GM13976 (cell line): ENCODE results near the gene F13A1.

Experiments
- DNase-seq: peaks from one replicate; pipeline ENCODE4 v3.0.0; 2012; ENCODE audit warnings: low spot score
- CTCF ChIP-seq: IDR thresholded peaks from 2 replicates; pipeline ENCODE4 v1.5.1; 2012; ENCODE audit warnings: borderline replicate concordance, mild to moderate bottlenecking; ENCODE audit not compliant: insufficient read depth; ENCODE audit errors: extremely low read depth, missing control alignments, control extremely low read depth
- in situ Hi-C: fragments of 300-500 bp; cut with MboI; formaldehyde crosslinking; loops from one replicate; pipeline ENCODE4 v1.12.0; 2022; ENCODE audit warnings: low sequenced_read_pairs, mixed read lengths, inconsistent platforms; ENCODE audit not compliant: unreplicated experiment

F13A1 gene

GRCh38 chr6:6123803-6124202 lies 196.7 kb downstream of the F13A1 start:
- in situ Hi-C loops = no loop called here
- DNase-seq = no peak
- TF ChIP-seq CTCF = no peak

GRCh38 chr6:6121943-6122342 lies 198.5 kb downstream of the F13A1 start:
- DNase-seq = no peak
- in situ Hi-C loops = no loop called here
- TF ChIP-seq CTCF = no peak

GRCh38 chr6:6105472-6106036 lies 214.9 kb downstream of the F13A1 start:
- in situ Hi-C loops = no loop called here

More at GRCh38 chr6:6105472-6106036, 214.9 kb downstream of the F13A1 start:
- peak; percentile 22 for TF ChIP-seq CTCF
- no peak for DNase-seq
